ENCODE results near the gene NRTN. TPM values are rescaled to one million over a fixed set of nuclear protein-coding genes. Genes with fewer than 3 reads are reported as not detected.

Gene NRTN
- total and polyA plus RNA-seq, 2 experiments from 2014 or later, result 4.0 to 5.5 TPM

- H3F3A ChIP-seq (replicated peaks; ENCODE audit: low read depth), result no peaks in the 10 kb centered on the region
- no peak within 1 kb of the TSS; the same call in 1 of the 2 replicates for H2AFZ ChIP-seq
- Mint-ChIP-seq H3K4me3 (peak within 1 kb of the TSS; percentile 99), H3K27me3 (ENCODE audit: insufficient read depth, low read depth, poor library complexity) (peaks cover 18% of the 10 kb centered on the region), H3K9me3 (no peaks in the 10 kb centered on the region; the same call in 1 of the 3 replicates), H3K27ac (peak within 1 kb of the TSS; percentile 100), H3K36me3 (ENCODE audit: low read depth) (peaks cover 38% of the 10 kb centered on the region), H3K4me1 (peaks cover 5% of the 10 kb centered on the region)
- H3K4me2 ChIP-seq, result peak within 1 kb of the TSS; percentile 79
- no peaks in the 10 kb centered on the region; the same call in 1 of the 2 replicates for H4K20me1 ChIP-seq (replicated peaks; ENCODE audit: insufficient read depth)
- peaks cover 5% of the 10 kb centered on the region; the same call in 1 of the 2 replicates for H3K36me3 ChIP-seq (ENCODE audit: insufficient read depth)
- H3K27ac ChIP-seq (ENCODE audit: low read depth), result peak within 1 kb of the TSS; percentile 90
- H3K9me2 ChIP-seq (ENCODE audit: insufficient read depth), result no peaks in the 10 kb centered on the region
- H3K4me3 ChIP-seq, result peak within 1 kb of the TSS; percentile 74
- H3K27me3 ChIP-seq (ENCODE audit: insufficient read depth), result no peaks in the 10 kb centered on the region
- TF ChIP-seq CREB1 (CRISPR knock-in tag; IDR thresholded peaks at IDR 0.05; ENCODE audit: low read depth) (peak; percentile 96), POLR2AphosphoS5 (IDR thresholded peaks at IDR 0.05; ENCODE audit: low read depth) (peak; percentile 60; the same call in 1 of the 2 replicates), ETS1 (IDR thresholded peaks at IDR 0.05) (peak; percentile 97), STAT1 (IDR thresholded peaks at IDR 0.05; ENCODE audit: unreplicated experiment) (no peak)
- H3K4me1 ChIP-seq (ENCODE audit: insufficient read depth), result no peaks in the 10 kb centered on the region
- ATAC-seq, result peak; percentile 97
- DNase-seq (ENCODE audit: low spot score), result peak; percentile 99
- H3K79me2 ChIP-seq (replicated peaks; ENCODE audit: insufficient read depth), result no peaks in the 10 kb centered on the region
Observed at GRCh38 chr19:5790559-5791520, 14.0 kb upstream of the NRTN start, which contains the start of gene DUS3L. DUS3L (minus strand) TSS chr19:5791163; CDS start chr19:5791141, 22 bp downstream.

GRCh38 chr19:5792224-5792623 is 12.6 kb upstream of the NRTN start:
- Histone ChIP-seq H2AFZ (no peak overlapping the region), H3K4me2 (no peak overlapping the region), H3K79me2 (replicated peaks; ENCODE audit: insufficient read depth) (no peaks in the 10 kb centered on the region), H3K27me3 (ENCODE audit: insufficient read depth) (no peaks in the 10 kb centered on the region), H3K27ac (ENCODE audit: low read depth) (no peak overlapping the region), H3K4me1 (ENCODE audit: insufficient read depth) (no peaks in the 10 kb centered on the region), H3K36me3 (ENCODE audit: insufficient read depth) (peaks cover 5% of the 10 kb centered on the region; the same call in 1 of the 2 replicates), H3K4me3 (no peak overlapping the region), H3K9me2 (ENCODE audit: insufficient read depth) (no peaks in the 10 kb centered on the region), H4K20me1 (replicated peaks; ENCODE audit: insufficient read depth) (no peaks in the 10 kb centered on the region; the same call in 1 of the 2 replicates), H3F3A (replicated peaks; ENCODE audit: low read depth) (no peaks in the 10 kb centered on the region)
- Mint-ChIP-seq H3K36me3 (ENCODE audit: low read depth) (peaks cover 25% of the 10 kb centered on the region), H3K9me3 (no peaks in the 10 kb centered on the region; the same call in 1 of the 3 replicates), H3K27me3 (ENCODE audit: insufficient read depth, low read depth, poor library complexity) (peaks cover 15% of the 10 kb centered on the region), H3K4me3 (no peak overlapping the region; the same call in 2 of the 3 replicates), H3K27ac (no peak overlapping the region), H3K4me1 (peaks cover 5% of the 10 kb centered on the region)
- TF ChIP-seq CTCF (conservative IDR thresholded peaks at IDR 0.05; ENCODE audit: low read depth in 2 of 2), result no peak
- no peak for DNase-seq (ENCODE audit: low spot score)
- ATAC-seq, result no peak
